Mesothelial cell of epicardium (in vitro differentiated cells): ENCODE results near the gene CFAP299. TPM values are rescaled to one million over a fixed set of nuclear protein-coding genes. Genes with fewer than 3 reads are reported as not detected.
"Not testable (repeated sequence)": the region's sequence is repeated elsewhere in the genome, so short reads cannot be mapped to it uniquely, and the experiment has no call there.

Experiments used
- DNase-seq, 2 experiments: peaks; one replicate each; pipeline ENCODE4 v3.0.0; 2021; ENCODE audit warnings: low spot score in 2 of 2; ENCODE audit not compliant: unreplicated experiment in 2 of 2
- H3K27ac Mint-ChIP-seq: 2 replicates; pipeline ENCODE4 v1.8.0; 2021; ENCODE audit warnings: mixed read lengths
- H3K27me3 Mint-ChIP-seq: 2 replicates; pipeline ENCODE4 v1.8.0; 2021; ENCODE audit warnings: low read depth, mixed read lengths
- H3K36me3 Mint-ChIP-seq: 2 replicates; pipeline ENCODE4 v1.8.0; 2021; ENCODE audit warnings: mixed read lengths
- H3K4me1 Mint-ChIP-seq: 2 replicates; pipeline ENCODE4 v1.8.0; 2021; ENCODE audit warnings: mixed read lengths
- H3K4me3 Mint-ChIP-seq: 2 replicates; pipeline ENCODE4 v1.8.0; 2021; ENCODE audit warnings: mild to moderate bottlenecking, moderate library complexity, mixed read lengths
- H3K9me3 Mint-ChIP-seq: 2 replicates; pipeline ENCODE4 v1.8.0; 2021; ENCODE audit warnings: mixed read lengths
- CTCF ChIP-seq: fragments of 200-600 bp; sonication (generic); IDR thresholded peaks from one replicate; pipeline ENCODE4 v1.5.0; 2021; ENCODE audit warnings: antibody characterized with exemption; ENCODE audit not compliant: unreplicated experiment
- total RNA-seq: library from RNA; stranded (reverse); gene quantifications from 3 replicates; pipeline ENCODE4 v1.2.1, GENCODE V29; 2021

The CFAP299 gene
- total RNA-seq, 1 donor from 2014 or later = 0.22 TPM

- no peaks in the 10 kb centered on the region for H3K27me3 Mint-ChIP-seq
- peaks cover 25% of the 10 kb centered on the region for H3K9me3 Mint-ChIP-seq
- H3K36me3 Mint-ChIP-seq = no peaks in the 10 kb centered on the region
- H3K4me3 Mint-ChIP-seq = no peak overlapping the region
- H3K27ac Mint-ChIP-seq = no peak overlapping the region
- no peak for DNase-seq
- H3K4me1 Mint-ChIP-seq = no peaks in the 10 kb centered on the region
- TF ChIP-seq CTCF = no peak
Measured at GRCh38 chr4:80717204-80717603, 381.7 kb downstream of the CFAP299 start.

- no peak for DNase-seq
- H3K4me3 Mint-ChIP-seq = no peak overlapping the region
- H3K9me3 Mint-ChIP-seq = peaks cover under 1% of the 10 kb centered on the region
- no peaks in the 10 kb centered on the region for H3K36me3 Mint-ChIP-seq
- no peak overlapping the region for H3K27ac Mint-ChIP-seq
- no peak for TF ChIP-seq CTCF
- peaks cover 19% of the 10 kb centered on the region for H3K27me3 Mint-ChIP-seq
- H3K4me1 Mint-ChIP-seq = peaks cover under 1% of the 10 kb centered on the region
Measured at GRCh38 chr4:80726471-80726870, 390.9 kb downstream of the CFAP299 start.

GRCh38 chr4:80730158-80730557, 394.6 kb downstream of the CFAP299 start:
- no peak for DNase-seq
- Mint-ChIP-seq H3K4me3 (no peak overlapping the region), H3K27me3 (peaks cover 17% of the 10 kb centered on the region), H3K27ac (no peak overlapping the region), H3K9me3 (peaks cover 19% of the 10 kb centered on the region), H3K36me3 (no peaks in the 10 kb centered on the region), H3K4me1 (peaks cover 4% of the 10 kb centered on the region)
- TF ChIP-seq CTCF = no peak

- Mint-ChIP-seq H3K9me3 (peaks cover 27% of the 10 kb centered on the region), H3K4me1 (peaks cover 4% of the 10 kb centered on the region), H3K4me3 (no peak overlapping the region), H3K27me3 (peaks cover 8% of the 10 kb centered on the region), H3K27ac (no peak overlapping the region), H3K36me3 (no peaks in the 10 kb centered on the region)
- no peak for DNase-seq
- TF ChIP-seq CTCF = no peak
Measured at GRCh38 chr4:80731436-80731835, 395.9 kb downstream of the CFAP299 start.

- Mint-ChIP-seq H3K36me3 (no peaks in the 10 kb centered on the region), H3K27me3 (peaks cover 6% of the 10 kb centered on the region), H3K4me3 (no peak overlapping the region), H3K9me3 (peaks cover 27% of the 10 kb centered on the region), H3K4me1 (peaks cover 4% of the 10 kb centered on the region), H3K27ac (no peak overlapping the region)
- DNase-seq = no peak
- no peak for TF ChIP-seq CTCF
Measured at GRCh38 chr4:80732010-80732409, 396.5 kb downstream of the CFAP299 start.

GRCh38 chr4:80740375-80740774, 404.8 kb downstream of the CFAP299 start:
- H3K27me3 Mint-ChIP-seq = peaks cover 16% of the 10 kb centered on the region
- peaks cover 35% of the 10 kb centered on the region for H3K9me3 Mint-ChIP-seq
- no peak overlapping the region for H3K4me3 Mint-ChIP-seq
- H3K4me1 Mint-ChIP-seq = no peaks in the 10 kb centered on the region
- TF ChIP-seq CTCF = no peak
- no peak for DNase-seq
- H3K27ac Mint-ChIP-seq = no peak overlapping the region
- peaks cover 1% of the 10 kb centered on the region for H3K36me3 Mint-ChIP-seq

- not testable (repeated sequence) for H3K27ac Mint-ChIP-seq, H3K4me1 Mint-ChIP-seq, DNase-seq, H3K4me3 Mint-ChIP-seq, H3K36me3 Mint-ChIP-seq, H3K9me3 Mint-ChIP-seq
- H3K27me3 Mint-ChIP-seq = peaks cover 20% of the 10 kb centered on the region
Measured at GRCh38 chr4:80749558-80749957, 414.0 kb downstream of the CFAP299 start.
